Ascending aorta (tissue), 2 donors: ENCODE measurements around the gene RSRC1. TPM values are rescaled to one million over a fixed set of nuclear protein-coding genes. Genes with fewer than 3 reads are reported as not detected.

Source experiments
- DNase-seq, 2 donors: peaks; one replicate each; pipeline ENCODE4 v3.0.0-alpha.2; 2019; ENCODE audit warnings: low spot score in 2 of 2
- H3K27ac ChIP-seq, 2 donors: fragments of 200-600 bp; sonication (generic); one replicate each; pipeline ENCODE4 v1.5.1; 2016 to 2017; ENCODE audit warnings: mild to moderate bottlenecking in 1 of 2
- H3K27me3 ChIP-seq: fragments of 200-600 bp; sonication (generic); one replicate; pipeline ENCODE4 v1.5.1; 2017
- H3K36me3 ChIP-seq, 2 donors: fragments of 200-600 bp; sonication (generic); one replicate each; pipeline ENCODE4 v1.5.1; 2016
- H3K4me1 ChIP-seq, 2 donors: fragments of 200-600 bp; sonication (generic); one replicate each; pipeline ENCODE4 v1.5.1; 2016 to 2017; ENCODE audit warnings: mild to moderate bottlenecking in 1 of 2
- H3K4me3 ChIP-seq, 2 donors: fragments of 200-600 bp; sonication (generic); one replicate each; pipeline ENCODE4 v1.5.1; 2016 to 2017; ENCODE audit warnings: mild to moderate bottlenecking in 1 of 2
- H3K9me3 ChIP-seq, 2 donors: fragments of 200-600 bp; sonication (generic); one replicate each; pipeline ENCODE4 v1.5.1; 2016
- CTCF ChIP-seq, 3 experiments: fragments of 200-600 bp in 2 of 3; fragments of 450-650 bp in 1 of 3; sonication (generic) in 2 of 3; IDR thresholded peaks; one replicate each; pipeline ENCODE4 v1.5.1; 2016 to 2019; ENCODE audit warnings: antibody characterized with exemption in 3 of 3, mild to moderate bottlenecking in 1 of 3, moderate library complexity in 1 of 3
- intact Hi-C: fragments of 100-400 bp; cut with DNase I; formaldehyde crosslinking; loops from one replicate; pipeline ENCODE4 v1.15.1; 2023
- total RNA-seq: library from RNA; depleted of rRNA; stranded (reverse); fragments of >200 nt; gene quantifications from one replicate; pipeline ENCODE4 v1.1.0, GENCODE V29; 2016

The RSRC1 gene
- total RNA-seq, 1 donor from 2014 or later: 28.0 TPM

- Histone ChIP-seq H3K27ac (no peak overlapping the region), H3K36me3 (peaks cover 0 to 3% of the 10 kb centered on the region in 2 donors), H3K27me3 (no peaks in the 10 kb centered on the region), H3K4me3 (no peak overlapping the region), H3K9me3 (peaks cover 0 to 8% of the 10 kb centered on the region in 2 donors), H3K4me1 (no peaks in the 10 kb centered on the region)
- intact Hi-C loops: no loop called here
- no peak for TF ChIP-seq CTCF (IDR thresholded peaks at IDR 0.05)
- no peak for DNase-seq
These were observed 251.0 kb downstream of the RSRC1 start for GRCh38 chr3:158360756-158361448.

GRCh38 chr3:158368271-158368670 lies 258.4 kb downstream of the RSRC1 start:
- no peaks in the 10 kb centered on the region for H3K36me3 ChIP-seq
- H3K27me3 ChIP-seq: no peaks in the 10 kb centered on the region
- no peaks in the 10 kb centered on the region for H3K4me1 ChIP-seq
- peaks cover 0 to 21% of the 10 kb centered on the region in 2 donors for H3K9me3 ChIP-seq
- intact Hi-C loops: no loop called here
- no peak for TF ChIP-seq CTCF (IDR thresholded peaks at IDR 0.05)
- H3K4me3 ChIP-seq: no peak overlapping the region
- no peak for DNase-seq
- H3K27ac ChIP-seq: no peak overlapping the region

DNA sequence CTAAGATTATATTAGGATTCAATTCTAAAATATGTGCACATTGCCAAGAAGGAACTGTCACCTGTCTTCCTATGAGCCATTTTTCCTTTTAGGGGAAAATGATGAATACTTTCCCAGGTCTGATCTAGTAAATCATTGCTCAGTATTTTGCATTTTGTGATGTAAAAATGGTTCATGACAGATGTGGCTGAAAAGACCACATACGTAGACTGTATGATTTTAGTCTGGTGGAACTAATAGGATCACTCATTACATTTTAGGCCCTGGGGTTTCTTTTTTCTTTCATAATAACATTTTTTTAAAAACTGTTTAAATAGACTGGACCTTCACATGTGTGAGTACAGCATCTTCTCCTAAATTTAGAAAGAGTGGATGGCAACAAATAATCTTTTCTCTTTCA lies 259.4 kb downstream of the RSRC1 start:
- Histone ChIP-seq H3K4me1 (no peaks in the 10 kb centered on the region), H3K36me3 (no peaks in the 10 kb centered on the region), H3K27ac (no peak overlapping the region), H3K4me3 (no peak overlapping the region), H3K27me3 (no peaks in the 10 kb centered on the region), H3K9me3 (peaks cover 0 to 21% of the 10 kb centered on the region in 2 donors)
- no peak for TF ChIP-seq CTCF (IDR thresholded peaks at IDR 0.05)
- no peak for DNase-seq
- intact Hi-C loops: no loop called here

DNA sequence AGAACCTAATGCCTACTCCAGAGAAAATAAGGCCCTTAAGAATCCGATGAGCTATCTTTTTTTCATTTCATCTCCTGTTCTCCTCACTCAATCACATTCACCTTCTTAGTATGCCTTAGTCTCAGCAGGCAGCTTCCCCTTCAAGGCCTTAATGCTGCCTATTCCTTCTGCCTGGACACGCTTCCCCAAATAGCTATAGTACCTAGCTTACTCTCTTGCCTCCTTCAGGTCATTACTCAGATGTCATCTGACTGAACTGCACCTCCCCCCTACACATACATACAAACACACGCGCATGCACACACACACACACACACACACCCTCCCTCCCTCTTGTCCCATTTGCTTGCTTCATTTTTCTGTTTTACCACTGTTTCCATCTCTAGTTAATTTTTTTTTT lies 269.6 kb downstream of the RSRC1 start:
- Histone ChIP-seq H3K4me3 (no peak overlapping the region), H3K27ac (no peak overlapping the region), H3K27me3 (no peaks in the 10 kb centered on the region), H3K36me3 (no peaks in the 10 kb centered on the region), H3K4me1 (no peaks in the 10 kb centered on the region), H3K9me3 (no peaks in the 10 kb centered on the region)
- no peak for DNase-seq
- intact Hi-C loops: no loop called here
- no peak for TF ChIP-seq CTCF (IDR thresholded peaks at IDR 0.05)

- no peak for DNase-seq
- no peak for TF ChIP-seq CTCF (IDR thresholded peaks at IDR 0.05)
- Histone ChIP-seq H3K27me3 (no peaks in the 10 kb centered on the region), H3K4me1 (no peaks in the 10 kb centered on the region), H3K4me3 (no peak overlapping the region), H3K36me3 (no peaks in the 10 kb centered on the region), H3K27ac (no peak overlapping the region), H3K9me3 (no peaks in the 10 kb centered on the region)
- intact Hi-C loops: no loop called here
These were observed 271.5 kb downstream of the RSRC1 start for GRCh38 chr3:158381262-158381868.
